Iris pigment epithelial cell (primary cell): Measurements from ENCODE around the gene KIAA0513.

Source experiments
- DNase-seq: peaks from one replicate; pipeline ENCODE4 v3.0.0-alpha.2; 2011; ENCODE audit warnings: low read depth

The KIAA0513 gene

GRCh38 chr16:85004587-85005205, 22.9 kb upstream of the KIAA0513 start:
- DNase-seq = peak; percentile 93

GRCh38 chr16:85005285-85006069, 22.1 kb upstream of the KIAA0513 start:
- DNase-seq = peak; percentile 56

- no peak for DNase-seq
Observed at GRCh38 chr16:85006639-85007038, 21.0 kb upstream of the KIAA0513 start.

GRCh38 chr16:85007496-85008214, 19.9 kb upstream of the KIAA0513 start:
- DNase-seq = no peak

- no peak for DNase-seq
Observed at GRCh38 chr16:85008271-85008670, 19.3 kb upstream of the KIAA0513 start.

GRCh38 chr16:85010446-85010930, 17.1 kb upstream of the KIAA0513 start:
- no peak for DNase-seq

GRCh38 chr16:85010931-85011845, 16.4 kb upstream of the KIAA0513 start, which contains the start of gene ZDHHC7:
ZDHHC7 (minus strand) TSS chr16:85011535; CDS start chr16:84990618, 20,917 bp downstream.
- DNase-seq = peak; percentile 85

- no peak for DNase-seq
Observed at GRCh38 chr16:85011846-85012284, 15.7 kb upstream of the KIAA0513 start.

GRCh38 chr16:85014311-85014710, 13.3 kb upstream of the KIAA0513 start:
- no peak for DNase-seq

- DNase-seq = peak; percentile 74
Observed at GRCh38 chr16:85015481-85016187, 12.0 kb upstream of the KIAA0513 start.

- DNase-seq = peak; percentile 65
Observed at GRCh38 chr16:85017151-85017550, 10.4 kb upstream of the KIAA0513 start.

GRCh38 chr16:85017633-85018032, 10.0 kb upstream of the KIAA0513 start:
- DNase-seq = no peak

- no peak for DNase-seq
Observed at GRCh38 chr16:85018529-85019236, 8.9 kb upstream of the KIAA0513 start.

GRCh38 chr16:85019659-85020245, 7.8 kb upstream of the KIAA0513 start:
- DNase-seq = no peak

GRCh38 chr16:85025781-85026653, 1.6 kb upstream of the KIAA0513 start:
- DNase-seq = no peak

- no peak for DNase-seq
Observed at GRCh38 chr16:85026703-85027102, 892 bp upstream of the KIAA0513 start.

GRCh38 chr16:85027958-85028684, 526 bp downstream of the KIAA0513 start:
- DNase-seq = no peak
